Measurements from ENCODE around the gene WWC2.
A peak's percentile ranks its signal among the peaks of the same experiment; 100 is the strongest.

Gene WWC2

GRCh38 chr4:183329954-183330742 is 231.1 kb downstream of the WWC2 start:
- no peak for DNase-seq (ENCODE audit: low spot score)

DNA sequence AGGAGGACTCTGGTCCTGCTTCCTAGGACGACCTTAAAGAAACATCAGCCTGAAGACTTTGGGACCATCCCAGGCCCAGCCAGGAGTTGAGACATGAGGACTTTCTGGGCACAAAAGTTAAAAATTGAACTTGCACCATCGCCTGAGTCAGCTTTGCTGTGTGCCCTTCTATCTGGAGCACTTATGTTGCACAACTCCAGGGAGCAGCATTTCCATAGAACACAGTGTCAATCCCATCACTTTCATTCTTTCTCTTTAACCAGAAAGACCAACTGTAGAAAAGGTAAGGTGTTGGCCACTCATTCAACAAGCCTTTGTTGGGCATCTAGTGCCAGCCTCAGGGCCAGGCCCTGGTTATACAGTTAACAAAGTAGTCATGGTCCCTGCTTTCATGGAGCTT is 231.8 kb downstream of the WWC2 start:
- no peak for DNase-seq (ENCODE audit: low spot score)

DNA sequence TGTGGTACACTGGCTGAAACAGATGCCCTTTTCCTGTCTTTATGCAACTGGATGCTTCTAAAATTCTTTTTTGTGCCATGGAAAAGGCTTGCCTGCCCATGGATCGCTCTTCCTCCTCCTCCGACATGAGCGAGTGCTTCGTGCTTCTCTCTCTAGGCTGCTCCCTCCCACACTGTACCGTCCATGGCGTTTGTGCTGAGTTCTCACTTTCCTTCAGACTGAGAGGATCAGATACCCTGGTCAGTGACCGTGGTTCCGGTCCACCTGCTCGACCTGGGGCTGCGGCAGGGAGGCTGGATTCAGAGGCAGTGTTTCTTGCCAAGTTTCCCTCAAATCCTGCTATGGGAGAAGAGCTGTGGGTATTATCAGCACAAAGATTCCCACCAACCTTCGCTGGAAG is 233.4 kb downstream of the WWC2 start:
- no peak for DNase-seq (ENCODE audit: low spot score)

DNA sequence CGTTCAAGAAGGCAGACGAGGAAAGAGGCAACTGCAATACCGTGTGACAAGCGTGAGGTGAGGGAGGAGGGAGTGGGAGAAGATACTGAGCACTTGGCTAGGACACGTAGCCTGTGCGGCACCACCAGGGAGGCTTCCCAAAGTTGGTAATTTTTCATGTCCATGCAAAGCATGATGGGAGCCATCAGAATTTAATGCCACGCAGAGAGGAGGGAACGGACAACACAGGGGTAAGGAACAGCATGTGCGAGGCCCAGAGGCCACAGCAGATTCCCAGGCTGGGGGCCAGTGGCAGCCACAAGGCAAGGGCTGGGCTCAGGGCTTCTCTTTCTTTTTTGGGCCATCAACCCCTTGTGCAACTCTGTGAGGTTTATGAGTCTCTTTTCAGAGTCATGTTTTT is 234.1 kb downstream of the WWC2 start:
- no peak for DNase-seq (ENCODE audit: low spot score)

- no peak for DNase-seq (ENCODE audit: low spot score)
These were observed 234.9 kb downstream of the WWC2 start for GRCh38 chr4:183333983-183334382.

- DNase-seq (ENCODE audit: low spot score): peak; percentile 21
These were observed 236.4 kb downstream of the WWC2 start for GRCh38 chr4:183335369-183335940.

DNA sequence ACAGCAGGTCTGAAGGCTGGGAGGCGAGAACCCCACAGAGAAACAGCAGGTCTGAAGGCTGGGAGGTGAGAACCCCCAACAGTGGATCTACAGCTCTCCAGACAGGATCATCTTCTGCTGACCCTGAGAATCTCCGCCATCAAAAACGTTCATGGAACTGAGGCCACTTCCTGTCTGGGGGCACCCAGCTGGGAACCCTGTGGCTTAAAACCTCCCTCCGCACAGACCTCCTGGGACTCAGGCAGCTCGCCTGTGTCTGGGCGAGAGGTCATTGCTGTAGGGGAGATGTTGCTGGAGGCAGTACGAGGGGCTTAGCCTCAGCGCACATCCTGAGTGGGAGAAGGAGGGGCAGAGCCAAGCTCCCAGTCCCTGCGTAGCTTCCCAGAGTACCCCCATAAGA is 238.3 kb downstream of the WWC2 start:
- no peak for DNase-seq (ENCODE audit: low spot score)

DNA sequence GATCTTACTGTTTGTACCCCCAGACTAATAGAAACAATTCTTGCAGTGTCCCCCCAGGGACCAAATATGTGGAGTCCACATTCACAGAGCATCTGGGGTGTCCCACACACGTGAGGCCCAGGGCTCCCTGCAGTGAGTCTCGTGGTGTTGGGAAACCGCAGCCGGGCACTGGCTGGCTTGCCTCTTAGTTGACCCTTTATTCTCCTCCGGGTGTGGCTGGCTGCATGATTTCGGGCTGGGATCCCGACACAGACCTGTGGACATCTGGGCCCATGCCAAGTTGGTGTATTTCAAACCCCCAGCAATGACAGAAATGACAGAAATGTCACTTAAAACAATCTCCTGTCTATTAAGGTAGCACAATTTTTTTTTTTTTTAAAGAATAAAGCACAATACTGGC is 238.8 kb downstream of the WWC2 start:
- no peak for DNase-seq (ENCODE audit: low spot score)

DNA sequence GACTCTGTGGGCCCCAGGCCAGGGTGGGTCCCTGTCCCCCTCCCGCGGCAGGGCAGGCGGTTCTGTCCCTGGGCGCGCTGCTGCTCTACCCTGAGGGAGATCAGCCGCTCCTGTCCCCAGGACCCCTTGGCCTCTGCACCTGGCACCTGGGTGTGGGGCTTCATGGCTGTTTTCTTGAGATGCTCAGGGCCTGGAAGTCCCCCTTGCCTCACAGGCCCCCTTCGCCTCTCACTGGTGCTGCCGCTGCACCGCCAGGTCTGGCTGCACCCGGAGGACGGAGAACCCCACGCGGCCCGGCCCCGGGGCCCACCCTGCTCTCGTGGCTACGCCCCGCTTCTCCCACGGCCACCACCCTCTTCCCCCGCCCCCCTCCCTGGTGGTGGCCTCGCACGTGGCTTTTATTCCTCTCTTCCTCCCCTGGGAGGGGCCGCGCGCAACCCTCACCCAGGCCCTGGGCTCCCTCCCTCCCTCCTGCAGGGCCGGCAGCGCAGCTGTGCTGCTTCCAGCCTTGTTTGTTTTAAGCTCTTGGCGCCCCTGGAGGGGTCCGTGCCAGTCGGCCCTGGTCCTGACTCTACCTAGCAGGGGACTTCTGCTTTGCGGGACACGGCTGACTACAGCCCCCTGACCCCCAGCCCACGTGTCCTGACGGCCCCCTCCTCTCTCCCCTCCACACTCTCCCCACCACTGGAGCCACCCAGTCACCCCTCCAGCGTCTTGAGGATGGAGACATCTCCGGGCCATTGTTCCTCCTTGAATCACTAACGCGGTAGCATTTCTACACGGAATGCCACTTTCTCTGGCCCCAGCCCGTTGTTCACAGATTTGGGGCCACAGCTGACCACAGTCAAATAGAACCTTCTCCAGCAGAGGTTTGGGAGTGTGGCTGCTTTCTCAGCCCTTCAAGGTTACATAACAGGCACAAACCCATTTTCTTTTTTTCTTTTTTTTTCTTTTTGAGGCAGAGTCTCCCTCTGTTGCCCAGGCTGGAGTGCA is 243.8 kb downstream of the WWC2 start:
- DNase-seq (ENCODE audit: low spot score): no peak

DNA sequence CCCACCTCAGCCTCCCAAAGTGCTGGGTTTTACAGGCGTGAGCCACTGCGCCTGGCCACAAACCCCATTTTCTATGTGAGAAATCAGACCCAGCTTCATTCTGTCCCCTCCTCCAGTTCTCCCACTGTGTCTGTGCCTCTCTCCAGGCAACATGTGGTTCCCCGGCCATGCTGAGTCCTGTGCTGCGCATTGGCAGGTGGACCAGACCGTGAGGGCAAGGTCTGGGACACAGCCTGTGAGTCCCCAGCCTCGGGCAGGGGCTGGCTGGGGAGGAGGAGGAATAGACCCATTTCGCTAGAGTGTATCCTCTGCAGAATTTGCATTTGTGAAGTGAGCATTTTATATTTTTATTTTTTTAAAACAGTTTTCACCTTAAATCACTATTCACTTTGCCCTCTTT is 244.7 kb downstream of the WWC2 start:
- no peak for DNase-seq (ENCODE audit: low spot score)

DNA sequence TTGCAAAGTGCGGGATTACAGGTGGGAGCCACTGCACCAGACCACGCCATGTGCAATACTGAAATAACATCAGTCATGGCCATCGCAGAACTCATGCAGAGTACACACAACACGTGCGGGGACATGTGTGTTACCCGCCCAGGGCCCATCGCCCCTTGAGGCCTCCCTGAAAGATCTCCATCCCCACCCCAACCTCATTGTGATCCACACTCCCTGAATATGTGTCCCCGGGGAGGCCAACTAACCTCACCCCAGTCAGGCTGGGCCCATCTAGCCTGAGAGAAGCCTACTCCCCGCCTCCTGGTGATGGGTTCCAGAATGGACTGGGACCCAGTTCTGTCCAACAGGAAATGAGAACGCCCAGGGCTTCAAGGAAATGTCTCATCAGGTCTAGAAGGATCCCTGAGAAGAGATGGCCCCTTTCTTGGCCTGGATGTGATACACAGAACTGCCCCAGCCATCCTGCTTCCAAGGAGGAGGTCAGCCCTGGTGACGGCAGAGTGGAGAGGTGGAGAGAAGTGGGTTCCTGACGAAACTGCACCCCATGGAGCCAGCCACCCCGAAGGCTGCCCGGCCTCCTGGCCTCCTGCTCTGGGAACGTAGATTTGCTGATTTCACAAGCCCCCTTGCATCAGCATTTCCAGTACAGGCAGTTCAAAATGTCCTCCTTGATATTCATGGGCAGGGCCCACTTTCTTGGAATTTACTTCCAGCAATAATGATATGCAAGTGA is 245.6 kb downstream of the WWC2 start:
- no peak for DNase-seq (ENCODE audit: low spot score)

GRCh38 chr4:183345261-183345660 is 246.2 kb downstream of the WWC2 start:
- DNase-seq (ENCODE audit: low spot score): no peak

DNA sequence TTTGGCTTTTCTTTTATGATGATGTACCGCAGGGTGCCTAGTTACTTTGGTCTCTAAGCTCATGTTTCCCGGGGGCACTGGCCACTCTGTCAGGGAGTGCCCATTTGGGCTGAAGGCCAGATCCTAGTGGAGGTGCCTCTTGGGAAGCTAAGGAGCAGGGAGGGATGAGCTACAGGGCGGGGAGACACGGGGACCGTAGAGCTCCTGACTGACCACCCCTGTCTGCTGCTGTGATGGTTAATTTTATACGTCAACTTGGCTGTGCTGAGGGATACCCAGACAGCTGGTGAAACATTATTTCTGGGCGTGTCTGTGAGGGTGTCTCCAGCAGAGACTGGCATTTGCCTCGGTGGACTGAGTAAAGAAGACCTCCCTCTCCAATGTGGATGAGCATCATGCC is 248.1 kb downstream of the WWC2 start:
- DNase-seq (ENCODE audit: low spot score): no peak

- no peak for DNase-seq (ENCODE audit: low spot score)
These were observed 248.5 kb downstream of the WWC2 start for GRCh38 chr4:183347566-183347965.

GRCh38 chr4:183348136-183348535 is 249.1 kb downstream of the WWC2 start:
- DNase-seq (ENCODE audit: low spot score): no peak

- peak; percentile 79 for DNase-seq (ENCODE audit: low spot score)
These were observed 249.9 kb downstream of the WWC2 start for GRCh38 chr4:183348706-183349659.

DNA sequence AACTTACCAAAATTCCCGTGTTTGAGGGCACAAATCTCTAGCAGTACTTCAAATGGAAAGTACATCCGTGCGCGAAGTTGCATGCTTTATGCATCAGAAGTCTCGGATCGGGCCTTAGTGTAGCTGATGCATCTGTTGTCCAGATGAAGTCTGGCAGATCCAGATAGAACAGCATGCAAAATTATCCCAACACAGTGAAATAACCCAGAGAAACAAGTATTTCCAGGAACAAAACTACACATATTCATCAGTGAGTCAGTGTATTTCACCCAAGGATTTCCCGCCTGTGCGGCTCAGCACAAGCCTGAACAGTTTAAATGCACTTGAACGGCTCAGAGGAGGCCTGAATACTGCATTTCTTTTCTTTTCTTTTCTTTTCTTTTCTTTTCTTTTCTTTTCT is 250.6 kb downstream of the WWC2 start:
- no peak for DNase-seq (ENCODE audit: low spot score)

GRCh38 chr4:183350317-183351071 is 251.4 kb downstream of the WWC2 start:
- no peak for DNase-seq (ENCODE audit: low spot score)

GRCh38 chr4:183352546-183352945 is 253.5 kb downstream of the WWC2 start:
- no peak for DNase-seq (ENCODE audit: low spot score)

- no peak for DNase-seq (ENCODE audit: low spot score)
These were observed 254.5 kb downstream of the WWC2 start for GRCh38 chr4:183353557-183353956.

Data from activated CD4-positive, alpha-beta T cell treated with anti-CD3 and anti-CD28 coated beads, Interleukin-2, Interleukin-4, amounts not matched to agents 100 ng/mL and 50 ng/mL, durations not matched to agents 16 hours and 8 hours (primary cell).